ENCODE results near the gene AIRE.

DNA sequence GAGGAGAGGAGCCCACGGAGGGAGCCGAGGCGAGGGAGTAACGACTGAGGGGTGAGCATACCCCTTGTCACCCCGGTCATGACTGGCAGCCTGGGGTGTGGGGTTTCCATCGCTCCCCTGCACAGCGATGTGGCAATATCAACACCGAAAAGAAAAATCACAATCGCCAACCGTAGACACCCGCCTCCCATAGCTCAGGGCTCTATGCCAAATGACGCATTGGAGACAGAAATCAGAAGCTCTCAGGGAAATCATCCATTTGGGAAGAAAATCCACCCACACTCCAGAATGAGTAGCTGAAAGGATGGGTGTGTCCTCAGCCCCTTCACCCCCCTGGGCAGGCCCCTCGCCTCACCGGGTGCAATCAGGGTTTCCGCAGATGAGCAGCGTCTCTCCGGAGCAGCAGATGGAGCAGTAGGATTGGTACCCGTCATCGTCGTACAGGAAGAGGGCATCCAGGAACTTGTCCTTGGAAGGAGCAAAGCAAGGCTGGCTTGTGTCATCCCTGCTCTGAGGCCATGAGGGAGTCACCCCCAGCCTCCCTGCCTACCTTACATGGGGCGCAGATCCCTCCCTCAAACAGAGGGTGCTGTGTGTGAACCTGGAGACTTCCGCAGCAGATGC is 26.5 kb upstream of the AIRE start:
- TF ChIP-seq EZH2 (IDR thresholded peaks at IDR 0.05; ENCODE audit: borderline replicate concordance, low read depth, low read length, poor library complexity, severe bottlenecking), result no peak
- TF ChIP-seq, protein P1, sequence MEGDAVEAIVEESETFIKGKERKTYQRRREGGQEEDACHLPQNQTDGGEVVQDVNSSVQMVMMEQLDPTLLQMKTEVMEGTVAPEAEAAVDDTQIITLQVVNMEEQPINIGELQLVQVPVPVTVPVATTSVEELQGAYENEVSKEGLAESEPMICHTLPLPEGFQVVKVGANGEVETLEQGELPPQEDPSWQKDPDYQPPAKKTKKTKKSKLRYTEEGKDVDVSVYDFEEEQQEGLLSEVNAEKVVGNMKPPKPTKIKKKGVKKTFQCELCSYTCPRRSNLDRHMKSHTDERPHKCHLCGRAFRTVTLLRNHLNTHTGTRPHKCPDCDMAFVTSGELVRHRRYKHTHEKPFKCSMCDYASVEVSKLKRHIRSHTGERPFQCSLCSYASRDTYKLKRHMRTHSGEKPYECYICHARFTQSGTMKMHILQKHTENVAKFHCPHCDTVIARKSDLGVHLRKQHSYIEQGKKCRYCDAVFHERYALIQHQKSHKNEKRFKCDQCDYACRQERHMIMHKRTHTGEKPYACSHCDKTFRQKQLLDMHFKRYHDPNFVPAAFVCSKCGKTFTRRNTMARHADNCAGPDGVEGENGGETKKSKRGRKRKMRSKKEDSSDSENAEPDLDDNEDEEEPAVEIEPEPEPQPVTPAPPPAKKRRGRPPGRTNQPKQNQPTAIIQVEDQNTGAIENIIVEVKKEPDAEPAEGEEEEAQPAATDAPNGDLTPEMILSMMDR (conservative IDR thresholded peaks at IDR 0.05; ENCODE audit: low read depth, low read length), result no peak

Data from A673 (cell line).